Astrocyte (in vitro differentiated cells and primary cell): Measurements from ENCODE around the gene ANOS1.

Experiments
- CTCF ChIP-seq: IDR thresholded peaks from 2 replicates; pipeline ENCODE4 v1.5.1; 2011; ENCODE audit warnings: low read depth, mild to moderate bottlenecking, inconsistent platforms, low read length, moderate library complexity; ENCODE audit not compliant: insufficient read depth
- EZH2 ChIP-seq: IDR thresholded peaks from 2 replicates; pipeline ENCODE4 v1.6.1; 2012; ENCODE audit warnings: mild to moderate bottlenecking, low read length, inconsistent platforms; ENCODE audit not compliant: insufficient read depth

- TF ChIP-seq CTCF (no peak), EZH2 (no peak)
Measured at GRCh38 chrX:8704184-8704583, 27.8 kb downstream of the ANOS1 start.
